ENCODE measurements around the gene MAP6.

MAP6 gene

DNA sequence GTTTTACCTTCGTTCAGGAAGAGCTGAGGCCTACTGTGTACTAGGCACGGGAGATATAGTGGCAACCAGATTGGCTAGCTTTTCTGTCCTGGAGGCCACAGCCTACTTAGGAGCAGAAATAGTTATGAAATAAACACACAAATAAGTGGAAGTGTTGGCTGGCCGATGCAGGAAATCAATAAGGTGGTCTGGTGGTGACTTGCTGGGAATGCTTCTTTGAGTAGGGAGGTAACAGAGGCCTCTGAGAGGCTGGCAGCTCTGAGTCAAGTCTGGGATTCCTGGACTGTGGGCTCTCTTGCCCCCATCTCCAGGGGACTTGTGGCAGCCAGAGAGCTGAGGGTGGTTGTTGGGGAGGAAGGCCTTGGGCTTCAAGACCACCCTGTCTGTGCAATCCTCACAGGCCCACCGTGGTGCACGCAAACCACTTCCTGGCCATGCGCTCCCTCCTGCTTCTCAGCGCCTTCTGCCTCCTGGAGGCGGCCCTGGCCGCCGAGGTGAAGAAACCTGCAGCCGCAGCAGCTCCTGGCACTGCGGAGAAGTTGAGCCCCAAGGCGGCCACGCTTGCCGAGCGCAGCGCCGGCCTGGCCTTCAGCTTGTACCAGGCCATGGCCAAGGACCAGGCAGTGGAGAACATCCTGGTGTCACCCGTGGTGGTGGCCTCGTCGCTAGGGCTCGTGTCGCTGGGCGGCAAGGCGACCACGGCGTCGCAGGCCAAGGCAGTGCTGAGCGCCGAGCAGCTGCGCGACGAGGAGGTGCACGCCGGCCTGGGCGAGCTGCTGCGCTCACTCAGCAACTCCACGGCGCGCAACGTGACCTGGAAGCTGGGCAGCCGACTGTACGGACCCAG lies 102.7 kb downstream of the MAP6 start:
- DNase-seq: no peak

DNA sequence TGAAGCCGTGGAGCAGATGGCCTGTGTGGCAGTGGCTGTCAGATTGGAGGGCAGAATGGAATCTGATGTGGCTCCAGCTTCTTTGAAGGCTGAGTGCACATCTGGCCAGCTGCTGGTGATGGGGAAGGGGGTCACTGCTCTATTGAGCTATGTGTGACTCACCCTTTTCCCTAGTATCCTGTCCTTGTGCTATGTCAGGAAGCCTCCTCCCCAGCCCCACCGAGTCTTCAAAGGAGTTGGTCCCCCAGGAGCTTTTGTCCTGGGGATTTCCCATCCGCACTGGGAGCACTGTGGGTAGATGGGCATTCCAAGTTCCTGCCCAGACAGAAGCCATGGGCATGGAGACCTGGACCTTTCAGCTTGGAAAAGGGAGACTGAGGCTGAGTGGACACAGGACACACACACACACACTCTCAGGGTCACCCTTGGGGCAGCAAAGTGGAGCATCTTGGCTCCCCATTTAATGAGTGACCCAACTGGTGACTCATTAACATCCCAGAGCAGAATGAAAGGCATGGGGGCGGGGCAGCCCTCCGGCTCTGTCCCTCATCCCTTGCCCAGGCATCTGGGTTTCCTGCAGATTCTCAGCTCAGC lies 103.5 kb downstream of the MAP6 start:
- no peak for DNase-seq

DNA sequence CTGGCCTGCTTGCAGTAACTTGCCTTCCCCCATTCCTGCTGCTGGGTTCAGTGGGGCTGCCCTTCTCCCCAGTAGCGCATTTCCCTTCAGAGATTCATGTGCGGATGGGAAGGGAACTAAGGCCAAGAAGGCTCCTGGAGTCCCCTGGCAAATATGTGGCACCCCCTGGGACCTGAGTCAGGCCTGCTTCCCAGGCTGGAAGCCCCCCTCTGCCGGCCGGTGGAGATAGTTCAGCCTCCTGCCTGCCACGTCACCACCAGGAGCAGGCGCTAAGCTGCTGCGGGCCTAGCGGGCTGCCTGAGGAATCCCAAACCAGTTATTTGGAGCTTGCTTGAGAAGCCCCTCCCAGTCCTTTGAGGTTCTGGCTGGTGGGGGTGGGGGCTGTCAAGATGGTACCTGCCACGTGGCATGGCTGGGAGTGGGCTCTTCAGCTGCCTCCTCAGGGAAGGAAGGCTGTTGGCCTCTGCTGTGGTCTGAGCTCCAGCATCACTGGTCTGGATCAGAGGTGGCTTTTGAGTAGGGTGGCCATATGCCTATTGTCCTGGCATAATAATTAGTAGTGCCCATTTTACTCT lies 104.8 kb downstream of the MAP6 start:
- DNase-seq: no peak

DNA sequence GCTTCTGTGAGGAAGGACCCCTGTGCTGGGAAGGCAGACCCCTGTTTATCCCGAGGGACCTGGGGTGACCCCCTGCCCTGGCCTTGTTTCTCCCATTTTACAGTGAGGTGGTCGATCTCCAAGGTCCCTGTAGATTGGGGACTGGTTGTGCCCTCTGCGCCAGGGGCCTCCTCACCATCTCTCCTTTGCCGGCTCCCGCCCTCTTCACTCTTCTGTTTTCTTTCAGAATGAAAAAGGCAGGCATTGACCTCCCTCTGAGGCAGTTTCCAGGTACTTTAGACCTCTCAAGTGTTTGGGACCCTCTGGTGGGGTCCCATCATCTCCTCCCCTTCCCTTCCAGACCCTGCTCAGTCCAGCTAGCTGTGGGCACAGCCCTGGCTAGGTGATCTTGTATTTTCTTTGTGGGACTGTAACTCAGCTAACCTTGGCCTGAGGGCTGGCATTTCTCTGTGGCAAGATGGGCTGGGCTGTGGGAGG lies 105.3 kb downstream of the MAP6 start:
- DNase-seq: no peak

DNA sequence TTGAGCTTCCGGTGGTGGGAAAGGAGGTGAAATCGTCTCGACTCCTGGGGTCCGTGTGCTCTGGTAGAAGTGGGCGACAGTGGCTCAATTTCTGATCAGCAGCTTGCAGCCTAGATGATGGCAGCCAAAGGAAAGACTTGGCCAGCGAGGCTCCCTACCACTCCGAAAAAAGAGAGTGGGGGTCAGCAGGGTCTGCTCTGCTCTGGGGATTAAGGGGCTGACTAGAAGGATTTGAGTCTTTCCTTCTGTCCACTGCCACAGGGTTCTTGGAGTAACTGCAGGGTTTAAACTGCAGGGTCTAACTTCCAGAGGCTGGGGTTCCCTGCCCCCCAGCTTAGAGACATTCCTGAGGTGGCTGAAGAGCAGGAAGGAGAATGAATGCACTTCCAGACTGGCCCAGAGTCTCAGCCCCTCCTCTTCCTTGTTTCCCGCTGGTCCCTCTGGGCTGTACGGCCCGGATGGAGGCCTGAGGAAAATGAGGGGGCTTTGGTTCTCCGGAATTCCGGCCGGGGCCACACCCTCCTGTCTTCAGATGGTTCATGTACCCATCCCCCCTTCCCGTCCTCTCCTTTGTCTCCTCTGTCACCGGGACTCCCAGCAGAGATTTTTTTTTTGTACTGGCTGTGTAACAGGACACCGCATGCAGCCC lies 105.9 kb downstream of the MAP6 start:
- DNase-seq: no peak

DNA sequence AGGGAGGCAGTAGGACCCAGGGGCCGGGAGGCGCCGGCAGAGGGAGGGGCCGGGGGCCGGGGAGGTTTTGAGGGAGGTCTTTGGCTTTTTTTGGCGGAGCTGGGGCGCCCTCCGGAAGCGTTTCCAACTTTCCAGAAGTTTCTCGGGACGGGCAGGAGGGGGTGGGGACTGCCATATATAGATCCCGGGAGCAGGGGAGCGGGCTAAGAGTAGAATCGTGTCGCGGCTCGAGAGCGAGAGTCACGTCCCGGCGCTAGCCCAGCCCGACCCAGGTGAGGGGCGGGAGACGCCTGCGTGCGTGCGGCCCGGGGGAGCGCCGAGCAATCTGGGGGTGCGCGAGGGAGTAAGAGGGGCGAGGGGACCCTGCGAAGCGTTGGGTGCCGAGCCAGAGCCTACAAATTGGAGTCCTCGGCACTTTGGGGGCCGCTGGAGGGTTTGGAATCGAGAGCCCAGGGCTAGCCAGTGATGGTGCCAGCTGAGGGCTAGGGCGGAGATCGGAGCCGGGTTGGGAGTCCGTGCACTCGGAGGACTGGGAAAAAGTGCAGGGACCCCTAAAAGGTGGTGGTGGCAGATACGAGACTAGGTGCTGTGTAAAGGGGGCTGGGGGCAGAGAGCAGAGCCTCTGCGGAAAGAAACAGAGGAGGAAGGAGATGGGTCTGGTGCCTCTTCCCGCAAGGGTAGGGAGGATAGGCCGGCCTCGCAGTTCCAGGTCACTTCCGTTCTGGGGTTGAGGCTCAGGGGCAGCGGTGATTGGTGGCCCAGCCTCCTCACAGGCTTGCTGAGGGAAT lies 106.6 kb downstream of the MAP6 start, which contains the start of gene SERPINH1:
Gene SERPINH1 (plus strand): TSS at position 206 of the 788 bp plus-strand sequence. CDS start 4,097 bp downstream, outside the sequence.
- peak; percentile 31 for DNase-seq

DNA sequence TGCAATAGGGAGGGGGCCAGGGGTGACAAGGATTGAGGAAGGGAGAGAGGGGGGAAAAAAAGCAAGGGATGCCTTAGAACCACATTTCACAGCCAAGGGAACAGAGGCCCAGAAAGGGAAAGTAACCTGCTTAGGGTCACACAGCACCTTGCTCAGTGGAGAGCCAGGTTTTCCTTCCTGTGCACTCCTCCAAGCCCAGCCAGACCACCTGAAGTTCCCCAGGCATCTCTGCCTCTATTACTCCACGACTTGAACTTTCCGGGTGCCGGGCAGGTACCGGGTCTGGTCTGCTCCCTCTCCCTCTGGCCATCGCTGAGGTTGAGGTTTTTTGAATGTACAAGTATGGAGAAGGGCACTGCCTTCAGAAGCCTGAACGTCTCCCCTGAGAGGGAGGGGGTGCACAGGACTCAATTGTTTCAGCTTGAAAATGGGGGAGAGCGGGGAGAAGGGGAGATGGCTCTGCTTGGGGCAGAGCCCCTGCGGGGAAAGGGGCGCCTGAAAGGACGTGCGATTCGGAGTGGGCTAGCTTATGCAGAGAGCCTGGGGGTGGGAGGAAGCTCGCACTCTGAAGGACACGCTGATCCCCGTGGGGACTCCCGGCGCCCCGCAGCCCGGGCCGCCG lies 107.3 kb downstream of the MAP6 start:
- no peak for DNase-seq

DNA sequence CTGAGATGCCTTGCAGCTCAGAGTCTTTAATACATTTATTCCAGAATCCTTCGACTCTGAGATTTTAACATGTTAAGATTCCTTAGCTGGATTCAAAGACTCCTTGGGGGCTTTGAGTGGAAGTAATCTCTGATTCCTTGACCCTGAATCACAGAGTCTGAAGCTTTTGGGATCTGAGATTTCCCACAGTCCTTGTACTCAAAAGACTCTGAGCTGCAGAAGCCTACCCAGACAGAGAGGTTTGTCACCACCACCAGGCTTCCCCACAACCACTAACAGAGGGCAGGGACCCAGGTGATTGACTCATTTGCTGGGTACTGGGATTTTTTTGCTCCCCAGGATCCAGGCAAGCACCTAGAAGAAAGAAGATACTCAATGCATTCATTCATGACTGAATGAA lies 108.2 kb downstream of the MAP6 start:
- DNase-seq: no peak

DNA sequence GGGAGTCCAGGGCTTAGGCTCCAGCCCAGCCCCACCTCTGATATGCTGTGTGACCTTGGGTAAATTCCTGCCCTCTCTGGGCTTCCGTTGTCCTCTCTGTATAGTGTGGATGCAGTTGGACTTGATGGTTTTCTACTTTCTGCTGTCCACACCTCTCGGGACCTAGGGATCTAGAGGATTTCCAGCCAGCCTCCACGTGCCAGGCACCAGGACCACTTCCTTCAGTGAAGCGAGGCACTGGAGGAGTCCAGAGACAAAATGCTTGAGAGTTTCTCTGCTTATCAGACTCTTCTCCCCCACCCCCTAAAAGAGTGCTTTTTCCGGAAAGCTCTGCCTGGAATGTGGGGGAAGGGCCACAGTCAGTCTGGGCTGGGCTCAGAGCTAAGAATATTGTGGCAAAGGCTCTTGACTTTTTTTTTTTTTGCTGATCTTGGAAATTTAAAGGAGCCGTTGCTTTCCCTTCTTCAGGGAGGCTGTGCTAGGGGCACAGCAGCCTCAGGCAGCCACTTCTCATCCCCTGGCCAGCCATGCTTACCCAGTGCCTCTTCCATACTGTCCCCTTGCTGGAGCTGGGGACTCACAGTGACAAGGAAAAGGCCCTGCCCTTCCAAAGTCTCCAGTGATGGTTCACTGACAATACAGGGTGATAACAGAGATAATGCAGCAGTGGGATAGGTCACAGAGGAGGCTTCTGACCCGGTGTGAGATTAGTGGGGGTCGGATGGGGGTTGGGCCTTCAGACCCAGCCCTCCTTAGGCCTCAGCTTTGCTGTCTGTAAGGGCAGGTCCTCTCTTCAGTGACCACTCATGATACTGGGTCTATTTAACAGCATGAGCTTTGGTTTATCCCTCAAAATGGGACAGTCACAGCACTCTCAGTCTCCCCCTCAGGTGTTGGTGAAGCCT lies 109.6 kb downstream of the MAP6 start:
- no peak for DNase-seq

DNA sequence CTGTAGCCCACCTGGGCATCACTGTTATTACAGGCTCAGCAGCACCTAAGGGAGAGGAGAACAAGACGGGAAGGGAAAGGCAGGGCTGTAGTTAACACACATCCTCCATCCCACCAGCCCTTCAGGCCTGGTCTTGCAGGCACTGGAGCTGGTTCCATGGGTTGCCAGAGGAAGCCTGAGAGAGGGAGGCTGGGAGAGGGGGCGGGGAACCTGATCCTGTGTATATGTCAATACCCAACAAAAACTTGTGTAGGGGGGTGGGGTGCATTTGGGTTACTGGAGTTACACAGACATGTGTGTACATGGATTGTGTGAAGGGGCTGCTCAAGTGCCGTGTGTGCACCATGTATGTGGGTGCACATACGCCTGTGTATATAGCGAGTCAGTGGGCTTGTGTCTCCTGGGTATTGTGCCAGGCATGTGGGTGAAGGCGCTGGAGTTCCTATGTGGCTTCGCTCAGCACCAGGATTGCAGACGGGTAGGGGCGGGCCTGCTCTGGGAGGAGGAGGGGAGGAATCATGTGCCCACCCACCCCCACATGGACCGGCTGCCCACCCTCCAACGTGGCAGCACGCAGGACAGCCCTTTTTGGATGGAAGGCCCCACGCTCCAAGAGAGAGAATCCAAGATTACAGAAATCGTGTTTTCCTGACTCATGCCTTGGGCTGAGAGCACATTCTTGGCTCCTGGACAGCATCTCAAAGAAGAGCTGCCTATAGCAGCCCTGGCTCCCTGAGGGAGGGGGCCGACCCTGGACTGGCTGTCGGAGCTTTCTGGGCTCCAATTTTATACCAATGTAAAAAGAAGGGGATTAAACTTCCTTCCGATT lies 111.0 kb downstream of the MAP6 start:
- no peak for DNase-seq

DNA sequence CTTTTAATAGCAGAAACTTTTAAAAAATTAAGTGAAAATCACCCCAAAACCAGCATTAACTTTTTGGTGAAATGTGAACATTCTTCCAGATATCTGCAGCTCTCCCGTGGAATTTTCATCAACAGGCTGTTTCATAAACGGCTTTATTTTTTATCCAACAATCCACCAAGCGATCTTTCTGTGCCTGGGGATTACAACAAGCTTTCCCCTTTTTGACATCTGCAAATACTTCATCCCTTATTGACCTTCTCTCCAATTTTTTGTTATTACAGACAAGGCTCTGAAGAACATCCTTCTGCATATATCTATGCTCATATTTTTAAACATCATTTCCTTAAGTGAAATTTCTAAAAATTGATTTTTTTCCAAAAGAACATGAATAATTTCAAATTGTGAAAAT lies 112.6 kb downstream of the MAP6 start:
- no peak for DNase-seq

DNA sequence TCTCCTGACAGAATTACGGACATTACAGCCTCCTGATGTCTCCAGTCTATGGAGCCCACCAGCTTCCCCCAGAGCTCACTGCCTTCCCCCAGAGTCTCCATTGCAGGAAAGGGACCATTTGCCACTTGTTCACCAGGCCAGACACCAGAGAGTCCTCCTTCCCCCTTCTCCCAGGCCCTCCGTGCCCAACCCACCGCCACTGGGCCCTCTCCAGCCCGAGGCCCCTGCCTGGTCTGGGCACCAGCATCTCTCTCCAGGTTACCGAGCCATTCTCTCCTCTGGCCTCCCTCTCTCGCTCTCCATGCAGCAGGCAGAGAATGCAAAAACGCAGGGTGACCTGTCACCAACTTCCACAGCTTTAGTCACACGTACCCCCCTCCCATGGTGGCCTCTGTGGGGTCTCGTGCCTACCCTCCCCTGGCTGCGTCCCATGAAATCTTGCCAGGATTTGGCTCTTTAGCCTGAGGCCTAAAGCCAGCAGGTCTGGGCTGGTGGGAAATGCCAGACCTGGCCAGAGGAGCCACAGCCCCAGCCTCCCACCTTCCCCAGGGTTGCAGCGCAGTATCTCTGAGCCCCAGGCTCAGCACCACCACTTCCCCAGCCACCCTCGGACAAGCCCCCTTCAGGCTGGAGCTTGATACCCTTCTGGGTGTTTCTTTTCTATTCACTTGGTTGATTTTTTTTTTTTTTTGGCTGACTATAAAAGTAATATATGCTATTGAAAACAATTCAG lies 113.6 kb downstream of the MAP6 start:
- DNase-seq: no peak

DNA sequence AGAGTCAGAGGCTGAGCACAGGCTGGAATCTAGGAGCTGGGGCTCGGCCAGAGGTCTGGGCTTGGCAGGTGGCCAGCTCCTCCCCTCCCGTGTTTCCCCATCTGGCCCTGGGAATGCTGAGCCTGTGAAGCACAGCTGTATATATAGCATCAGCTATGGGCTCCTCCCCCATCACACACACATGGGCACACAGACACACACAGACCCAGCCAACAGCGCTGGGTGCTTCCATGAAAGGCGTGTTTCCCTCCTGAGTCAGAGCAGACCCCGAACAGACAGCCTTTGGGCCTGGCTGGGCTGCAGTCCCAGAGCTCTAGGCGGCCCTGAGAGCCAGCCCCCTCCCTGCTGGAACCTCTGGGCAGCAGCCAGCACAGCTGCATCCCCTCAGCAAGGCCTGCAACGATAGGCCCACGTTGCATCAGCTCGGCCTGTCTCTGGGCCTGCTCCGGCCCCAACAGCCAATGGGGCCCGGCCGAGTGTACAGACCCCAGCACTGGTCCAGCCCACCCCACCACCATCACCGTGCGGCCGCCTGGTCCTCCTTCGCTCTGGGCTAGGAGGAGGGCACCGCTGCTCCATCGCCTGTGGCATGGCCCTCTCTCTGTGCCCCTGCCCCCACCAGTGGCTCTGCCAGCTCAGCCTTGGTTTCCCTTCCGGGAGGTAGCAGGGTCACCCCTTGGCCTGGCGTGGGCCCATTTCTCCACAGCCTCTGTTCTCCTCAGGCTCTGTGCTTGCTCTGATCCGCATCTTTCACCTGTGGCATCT lies 114.4 kb downstream of the MAP6 start:
- DNase-seq: no peak

DNA sequence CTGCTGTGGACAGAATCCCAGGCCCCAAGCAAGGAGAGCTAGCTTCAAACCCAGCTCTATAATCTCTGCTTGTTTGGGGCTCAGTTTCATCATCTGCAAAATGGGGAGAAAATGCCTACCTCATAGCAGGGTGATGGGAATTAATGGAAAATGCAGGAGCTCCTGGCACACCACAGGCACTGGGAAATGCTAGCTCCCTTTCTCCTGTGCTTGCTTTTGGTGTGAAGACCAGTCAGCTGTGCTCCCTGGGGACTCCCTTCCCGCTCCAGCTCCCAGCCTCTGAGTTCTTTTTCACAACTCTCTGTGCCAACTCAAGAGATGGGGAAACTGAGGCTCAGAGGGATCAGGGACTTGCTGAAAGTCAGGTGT lies 115.0 kb downstream of the MAP6 start:
- no peak for DNase-seq

DNA sequence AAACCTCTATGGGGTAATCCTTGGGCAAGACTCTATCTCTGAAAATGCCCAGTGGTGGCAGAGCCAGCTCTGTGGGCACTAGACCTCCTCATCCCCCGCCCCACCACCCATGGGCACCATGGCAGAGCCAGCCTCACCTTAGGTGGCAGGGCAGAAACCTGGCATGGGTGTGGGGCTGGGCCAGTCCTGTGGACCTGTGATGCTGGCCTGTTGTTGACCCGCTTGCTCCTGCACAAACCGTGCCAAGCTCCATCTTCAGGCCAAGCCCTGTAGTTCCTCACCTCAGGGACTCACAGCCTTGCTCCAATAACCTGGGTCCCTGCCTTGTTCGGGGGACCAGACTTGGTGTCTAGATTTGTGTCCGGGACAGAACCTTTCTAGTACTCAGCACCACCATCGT lies 115.7 kb downstream of the MAP6 start:
- no peak for DNase-seq

DNA sequence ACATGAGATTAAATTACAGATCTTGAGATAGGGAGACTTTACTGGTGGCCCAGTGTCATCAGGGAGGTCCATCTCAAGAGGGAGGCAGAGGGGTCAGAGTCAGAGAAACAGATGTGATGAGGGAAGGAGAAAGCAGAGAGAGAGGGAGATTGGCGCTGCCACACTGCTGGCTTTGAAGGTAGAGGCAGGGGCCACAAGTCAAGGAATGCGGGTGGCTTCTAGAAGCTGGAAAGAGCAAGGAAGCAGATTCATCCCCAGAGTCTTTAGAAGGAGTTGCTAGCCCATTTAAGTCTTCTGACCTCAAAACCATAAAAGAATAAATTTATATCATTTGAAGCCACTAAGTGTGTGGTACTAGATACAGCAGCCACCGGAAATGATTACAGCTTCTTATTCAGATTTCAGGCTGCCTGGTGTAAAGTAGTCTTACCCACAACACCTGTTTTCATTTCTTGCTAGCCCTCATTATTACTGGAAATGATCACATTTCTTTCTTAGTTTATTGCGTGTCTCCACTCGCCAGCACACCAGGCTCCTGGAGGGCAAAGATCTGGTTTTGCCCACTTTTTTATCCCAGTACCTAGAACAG lies 119.4 kb downstream of the MAP6 start:
- DNase-seq: no peak

DNA sequence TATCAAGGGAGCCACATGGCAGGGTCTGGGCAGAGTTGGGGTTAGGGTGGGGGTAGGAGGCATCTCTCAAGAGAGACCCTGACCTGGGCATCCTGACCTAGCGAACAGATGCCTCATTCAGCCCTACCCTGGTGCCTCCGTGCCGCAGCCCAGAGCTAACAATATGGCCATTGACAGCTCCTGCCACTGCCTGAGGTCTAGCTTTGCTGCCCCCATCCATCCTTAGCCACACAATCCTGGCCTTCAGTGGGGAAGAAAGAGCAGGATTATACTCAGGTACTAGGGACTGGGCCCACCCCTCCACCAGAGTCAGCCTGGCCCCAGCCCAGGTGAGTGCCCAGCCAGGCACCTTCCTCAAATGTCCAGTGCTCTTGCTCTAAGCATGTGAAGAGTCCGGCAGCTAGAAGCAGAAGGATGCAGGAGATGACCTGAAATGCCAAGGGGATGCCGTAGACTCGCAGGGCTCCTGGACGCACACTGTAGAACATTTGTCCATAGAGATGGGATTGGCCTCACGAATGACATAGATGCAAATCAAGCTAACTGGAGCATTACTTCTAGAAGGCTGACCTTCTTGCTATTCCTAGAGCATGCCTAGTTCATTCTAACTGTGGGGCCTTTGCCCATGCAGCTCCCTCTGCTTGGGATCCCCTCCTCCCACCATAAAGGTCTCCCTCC lies 120.1 kb downstream of the MAP6 start:
- DNase-seq: no peak
